SHP77 (cell line): ENCODE data around the gene SYMPK.
"Not testable (repeated sequence)": the region's sequence is repeated elsewhere in the genome, so short reads cannot be mapped to it uniquely, and the experiment has no call there.

Experiments used
- DNase-seq, 2 experiments: peaks; one replicate each; lab custom pipeline; 2025; lab: John Stamatoyannopoulos, UW

Gene SYMPK

GRCh38 chr19:45885556-45886426, 22.8 kb upstream of the SYMPK start, which contains the start of gene IRF2BP1:
IRF2BP1 (minus strand) TSS chr19:45886141; CDS start chr19:45885774, 367 bp downstream.
- DNase-seq: peak; percentile 64 to 88

GRCh38 chr19:45884682-45885555, 22.0 kb upstream of the SYMPK start:
- DNase-seq: peak in 1 of 2 experiments; percentile 18

DNA sequence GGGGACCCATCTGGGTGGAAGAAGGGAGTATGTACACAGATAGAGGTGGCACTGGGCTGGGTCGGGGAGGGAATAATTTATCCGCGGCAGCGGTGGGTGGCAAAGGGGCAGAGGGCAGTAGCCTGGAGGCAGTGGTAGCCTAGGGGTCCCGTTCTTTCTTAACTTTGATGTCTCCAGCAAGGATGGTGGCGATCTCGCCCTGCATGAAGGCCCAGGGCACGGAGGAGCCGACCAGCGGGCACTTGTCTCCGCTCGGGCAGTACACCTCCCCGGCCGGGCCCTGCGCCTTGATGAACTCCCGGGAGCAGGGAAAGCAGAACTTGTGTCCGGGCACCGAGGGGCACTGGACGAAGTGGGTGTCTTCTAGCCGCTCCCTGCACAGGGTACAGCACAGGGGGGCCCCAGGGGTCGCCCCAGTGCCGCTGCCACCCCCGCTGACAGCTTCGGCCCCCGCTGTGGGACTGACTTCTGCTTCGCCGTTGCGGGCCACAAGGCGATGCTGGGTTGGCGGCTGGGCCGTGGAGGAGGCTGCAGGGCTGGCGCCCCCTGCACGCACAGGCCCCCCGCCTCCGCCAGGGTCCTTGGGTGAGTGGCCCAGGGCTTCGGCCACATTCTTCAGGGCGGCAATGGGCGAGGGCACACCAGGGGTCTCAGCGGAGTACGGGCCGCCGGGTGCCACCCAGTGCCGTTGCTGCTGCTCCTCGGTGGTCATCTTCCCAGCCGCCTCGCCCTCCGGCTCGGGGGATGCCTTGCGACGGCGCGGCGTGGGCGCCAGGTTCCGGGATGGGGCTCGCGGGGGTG, 21.1 kb upstream of the SYMPK start:
- DNase-seq: no peak

GRCh38 chr19:45883586-45883880, 20.6 kb upstream of the SYMPK start:
- no peak for DNase-seq

DNA sequence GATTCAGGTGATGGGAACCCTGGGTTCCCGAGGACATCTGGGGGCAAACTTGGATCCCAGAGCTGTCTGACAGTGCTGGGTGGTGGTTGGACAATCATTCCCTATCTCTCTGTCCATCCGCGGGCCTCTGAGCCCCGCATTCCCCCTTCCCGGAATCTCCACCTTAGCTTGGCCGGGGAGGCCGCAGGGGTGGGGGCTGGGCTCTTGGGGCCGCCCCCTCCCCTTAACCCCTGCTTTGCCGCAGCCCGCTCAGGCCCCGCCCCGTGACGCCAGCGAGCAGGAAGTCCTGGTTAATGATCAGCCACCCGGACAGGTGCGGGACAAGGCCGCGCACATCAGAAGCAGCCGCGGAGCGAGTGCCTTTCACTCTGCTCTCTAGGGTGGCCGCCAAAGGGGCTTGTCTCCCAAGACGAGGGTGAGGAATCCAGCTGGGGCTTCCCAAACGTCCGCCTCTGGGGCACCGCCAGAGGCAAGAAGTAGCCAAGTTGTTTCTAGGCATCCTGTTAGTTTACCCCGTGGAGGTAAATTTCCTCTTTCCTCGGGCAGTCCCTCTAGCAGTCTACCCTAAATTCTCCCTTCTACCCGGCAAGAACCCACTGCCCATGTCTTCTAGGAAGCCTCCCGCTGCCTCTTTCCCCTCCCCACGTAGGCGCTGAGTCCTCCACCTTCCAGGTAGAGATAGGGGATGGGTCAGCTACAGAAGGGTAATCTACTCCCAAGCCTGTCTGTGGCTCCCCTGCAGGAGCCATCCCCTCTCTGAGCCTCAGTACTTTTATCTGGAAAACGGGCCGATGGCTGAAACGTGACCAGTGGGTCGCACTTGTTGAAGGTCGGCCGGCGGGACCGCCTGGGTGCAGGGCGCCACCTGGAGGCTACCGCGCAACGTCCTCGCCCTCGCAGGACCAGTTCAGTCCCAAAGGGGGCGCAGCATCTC, 20.0 kb upstream of the SYMPK start:
- peak; percentile 70 to 81 for DNase-seq

DNA sequence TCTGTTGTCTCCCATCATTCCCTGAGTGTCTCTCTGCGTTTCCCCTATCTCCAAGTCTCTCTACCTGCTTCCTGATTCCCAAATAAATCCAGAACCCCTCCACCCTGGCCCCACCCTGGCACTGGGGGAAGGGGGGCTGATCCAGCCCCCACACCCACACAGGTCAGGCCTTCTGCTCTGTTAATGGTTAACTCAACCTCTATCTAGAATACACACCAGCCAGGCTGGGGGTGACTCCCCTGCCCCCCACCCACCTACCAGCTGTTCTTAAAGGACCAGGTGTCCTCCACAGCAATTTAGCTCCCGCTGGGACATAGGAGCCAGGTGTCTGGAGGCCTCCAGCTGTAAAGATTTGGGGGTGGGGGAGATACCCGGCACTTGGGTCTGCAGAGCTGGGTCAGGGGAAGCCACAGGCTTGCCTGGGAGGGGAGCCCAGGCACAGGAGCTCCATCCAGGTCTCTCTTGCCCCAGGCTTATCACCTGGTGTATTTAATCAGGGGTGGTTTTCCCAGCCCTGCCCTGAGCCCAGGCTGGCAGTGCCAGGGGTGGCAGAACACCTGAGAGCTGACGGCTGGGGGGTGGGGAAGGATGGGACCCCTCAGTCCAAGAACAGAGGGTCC, 19.1 kb upstream of the SYMPK start:
- DNase-seq: no peak

GRCh38 chr19:45881082-45881908, 18.3 kb upstream of the SYMPK start:
- no peak for DNase-seq

DNA sequence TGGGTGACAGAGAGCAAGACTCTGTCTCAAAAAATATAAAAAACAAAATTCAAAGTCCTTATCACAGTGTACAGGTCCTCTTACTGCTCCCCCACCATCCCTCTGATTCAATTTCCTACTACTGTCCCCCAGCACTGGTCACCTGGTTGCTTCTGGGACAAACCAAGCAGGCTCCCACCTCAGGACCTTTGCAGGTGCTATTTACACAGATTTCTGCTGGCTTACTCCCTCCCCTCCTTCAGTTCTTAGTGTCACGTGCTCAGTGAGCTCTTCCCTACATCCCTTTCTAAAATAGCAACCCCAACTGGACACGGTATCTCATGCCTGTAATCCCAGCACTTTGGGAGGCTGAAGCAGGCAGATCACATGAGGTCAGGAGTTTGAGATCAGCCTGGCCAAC, 17.0 kb upstream of the SYMPK start:
- no peak for DNase-seq

DNA sequence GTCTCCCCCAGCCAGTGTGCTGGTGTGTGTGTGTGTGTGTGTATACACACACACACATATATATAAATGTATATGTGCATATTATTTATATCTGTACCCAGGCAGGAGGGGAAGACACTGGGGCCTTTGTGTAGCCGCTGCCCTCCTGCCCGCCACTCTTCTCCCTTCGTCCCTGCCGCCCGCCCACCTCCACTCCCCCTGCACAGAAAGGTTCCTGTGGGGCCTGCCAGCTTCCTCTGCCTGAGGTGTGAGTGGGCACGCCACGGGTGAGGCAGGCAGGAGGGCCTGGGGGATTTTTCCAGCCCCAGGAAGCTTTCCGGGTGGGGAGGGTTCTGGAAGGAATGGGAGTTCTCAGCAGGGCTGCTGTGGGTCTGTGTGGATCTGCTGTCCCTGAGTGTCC, 16.1 kb upstream of the SYMPK start:
- no peak for DNase-seq

DNA sequence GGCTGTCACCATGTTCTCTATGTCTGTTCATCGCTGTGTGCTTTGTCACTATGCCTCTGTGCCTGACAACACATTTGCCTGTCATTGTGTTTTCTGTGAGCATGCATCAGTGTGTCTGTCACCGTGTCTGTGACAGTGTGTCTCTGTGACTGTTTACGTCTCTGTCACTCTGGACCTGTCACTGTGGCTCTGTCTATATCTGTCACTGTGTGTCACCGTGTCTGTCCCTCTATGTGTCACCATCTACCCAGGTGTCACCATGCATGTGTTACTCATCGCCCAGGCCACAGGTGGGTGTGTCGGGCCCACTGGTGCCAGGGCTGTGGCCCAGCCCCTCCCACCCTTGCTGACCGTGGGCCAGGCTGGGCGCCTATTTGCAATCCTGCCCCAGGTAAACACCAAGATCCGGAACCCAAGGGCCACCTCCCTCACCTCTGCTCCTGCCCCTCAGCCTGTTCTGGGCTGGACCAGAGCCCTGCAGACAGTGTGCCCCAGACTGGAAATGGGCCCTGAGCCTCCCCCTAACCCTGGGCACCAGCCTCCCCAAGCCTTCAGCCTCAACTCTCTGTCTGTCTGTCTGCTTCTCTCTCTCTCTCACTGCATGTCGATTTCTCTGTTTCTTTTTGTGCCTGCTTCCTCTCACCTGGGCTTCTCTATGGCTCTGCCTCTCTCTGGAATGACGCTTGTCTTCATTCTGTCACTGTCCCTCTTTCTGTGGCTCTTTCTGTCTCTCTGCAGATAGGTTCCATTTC, 15.3 kb upstream of the SYMPK start:
- no peak for DNase-seq

GRCh38 chr19:45876411-45877197, 13.7 kb upstream of the SYMPK start:
- DNase-seq: no peak

DNA sequence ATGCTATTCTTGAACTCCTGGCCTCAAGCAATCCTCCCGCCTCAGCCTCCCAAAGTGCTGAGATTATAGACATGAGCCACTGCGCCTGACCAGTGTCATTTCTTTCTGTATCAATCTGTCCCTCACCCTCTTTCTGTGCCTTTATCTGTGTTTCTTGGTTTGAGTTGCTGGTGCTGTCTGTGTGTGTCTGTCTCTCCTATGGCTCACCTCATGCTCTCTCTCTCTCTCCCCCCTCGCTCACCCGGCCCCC, 13.1 kb upstream of the SYMPK start:
- DNase-seq: no peak

DNA sequence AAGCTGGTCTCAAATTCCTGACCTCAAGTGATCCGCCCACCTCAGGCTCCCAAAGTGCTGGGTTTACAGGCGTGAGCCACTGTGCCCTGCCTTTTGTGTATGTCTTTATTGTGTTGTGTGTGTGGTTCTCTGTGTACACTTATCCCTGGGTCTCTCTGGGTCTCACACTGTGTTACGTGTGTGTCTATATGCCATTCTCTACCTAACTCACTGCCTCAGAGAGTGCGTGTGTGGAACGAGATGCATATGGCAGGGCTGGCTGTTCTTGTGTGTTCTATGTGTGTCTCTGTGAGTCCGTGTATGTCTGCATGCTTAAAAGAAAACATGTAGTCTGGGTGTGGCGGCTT, 11.6 kb upstream of the SYMPK start:
- no peak for DNase-seq

DNA sequence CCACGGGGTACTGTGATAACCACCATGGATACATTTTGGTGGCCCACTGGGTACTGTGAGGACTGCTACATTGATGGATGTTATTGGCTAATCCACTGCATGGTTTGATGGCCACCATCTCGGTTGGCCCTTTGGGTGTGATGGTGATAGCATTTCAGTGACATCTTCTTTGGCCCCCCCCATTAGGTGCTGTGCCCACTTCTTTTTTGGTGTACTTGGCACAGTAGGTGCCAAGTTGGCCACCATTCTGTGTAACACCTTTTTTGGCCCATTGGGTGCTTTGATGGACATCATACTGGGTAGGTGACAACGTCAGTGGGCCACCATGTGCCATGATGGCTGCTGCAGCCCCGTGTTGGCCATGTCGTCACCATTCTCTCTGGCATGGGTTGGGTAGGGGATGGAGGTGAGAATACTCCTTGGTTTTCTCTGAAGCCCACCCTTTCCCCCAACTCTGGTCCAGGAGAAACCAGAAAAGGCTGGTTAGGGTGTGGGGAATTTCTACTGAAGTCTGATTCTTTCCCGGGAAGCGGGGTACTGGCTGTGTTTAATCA, 10.3 kb upstream of the SYMPK start:
- DNase-seq: no peak

- DNase-seq: no peak
Observed at GRCh38 chr19:45872095-45872919, 9.4 kb upstream of the SYMPK start.

DNA sequence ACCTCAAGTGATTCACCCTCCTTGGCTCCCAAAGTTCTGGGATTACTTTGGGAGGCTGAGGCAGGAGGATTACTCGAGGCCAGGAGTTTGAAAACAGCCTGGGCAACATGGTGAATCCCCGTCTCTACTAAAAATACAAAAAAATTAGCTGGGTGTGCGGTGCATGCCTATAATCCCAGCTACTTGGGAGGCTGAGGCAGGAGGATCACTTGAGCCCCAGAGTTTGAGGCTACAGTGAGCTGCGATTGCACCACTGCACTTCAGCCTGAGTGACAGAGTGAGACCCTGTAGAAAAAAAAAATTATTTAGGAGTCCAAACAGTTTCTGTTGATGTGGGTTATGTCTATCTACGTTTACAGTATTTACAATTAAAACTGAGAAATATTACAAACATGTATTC, 7.9 kb upstream of the SYMPK start:
- DNase-seq: no peak

DNA sequence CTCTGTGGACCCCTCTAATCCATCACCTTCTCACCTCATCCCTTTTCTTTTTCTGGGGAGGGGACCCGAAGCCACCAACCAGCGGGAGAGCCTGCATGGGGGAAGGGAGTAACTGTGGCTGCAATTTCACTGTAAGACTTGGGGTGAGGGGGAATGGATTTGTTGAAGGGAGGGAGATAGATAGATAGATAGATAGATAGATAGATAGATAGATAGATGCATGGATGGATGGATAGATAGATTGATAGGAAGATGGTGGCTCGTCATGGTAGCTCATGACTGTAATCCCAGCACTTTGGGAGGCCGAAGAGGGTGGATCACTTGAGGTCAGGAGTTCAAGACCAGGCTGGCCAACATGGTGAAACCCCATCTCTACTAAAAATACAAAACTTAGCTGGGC, 4.3 kb upstream of the SYMPK start:
- DNase-seq: not testable (repeated sequence)
